Vagina (tissue), 2 donors: Measurements from ENCODE around the gene ZDHHC17.

Experiments used
- CTCF ChIP-seq, 3 experiments: fragments of 450-650 bp in 2 of 3; fragments of 200-600 bp in 1 of 3; sonication (generic) in 1 of 3; IDR thresholded peaks; one replicate each; pipeline ENCODE4 v1.5.1; 2017 to 2019; ENCODE audit warnings: antibody characterized with exemption in 3 of 3, mild to moderate bottlenecking in 2 of 3, moderate library complexity in 2 of 3
- POLR2A ChIP-seq, 2 donors: fragments of 450-650 bp; IDR thresholded peaks; one replicate each; pipeline ENCODE4 v1.6.1; 2017; ENCODE audit warnings: antibody characterized with exemption in 2 of 2, mild to moderate bottlenecking in 2 of 2, moderate library complexity in 2 of 2
- POLR2AphosphoS5 ChIP-seq, 2 donors: sonication (generic); formaldehyde crosslinking; IDR thresholded peaks; one replicate each; pipeline ENCODE4 v1.9.0; 2017; ENCODE audit warnings: antibody characterized with exemption in 2 of 2, mild to moderate bottlenecking in 2 of 2, low read depth in 1 of 2; ENCODE audit not compliant: insufficient read depth in 1 of 2

DNA sequence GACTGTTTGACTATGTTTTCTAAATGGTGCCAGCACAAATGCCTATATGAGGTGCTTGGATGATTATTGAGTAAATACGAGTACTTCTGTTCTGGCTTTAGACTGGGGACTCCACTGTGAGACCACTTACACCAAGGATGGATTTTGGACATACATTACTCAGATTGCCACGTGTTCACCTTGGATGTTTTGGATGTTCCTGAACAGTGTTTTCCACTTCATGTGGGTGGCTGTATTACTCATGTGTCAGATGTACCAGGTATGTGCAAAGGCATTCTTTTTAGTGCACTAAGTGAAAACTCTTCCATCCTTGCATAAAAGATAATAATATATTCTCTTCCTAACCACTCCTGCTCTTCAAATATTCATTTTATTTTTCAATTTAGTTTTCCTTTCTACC, 84.2 kb downstream of the ZDHHC17 start:
- TF ChIP-seq CTCF (IDR thresholded peaks at IDR 0.05) = no peak
- no peak for TF ChIP-seq POLR2AphosphoS5 (IDR thresholded peaks at IDR 0.05; ENCODE audit: insufficient read depth in 1 of 2, low read depth in 1 of 2)
- TF ChIP-seq POLR2A (IDR thresholded peaks at IDR 0.05) = no peak
